GM21576 (cell line): ENCODE results near the gene SLC26A4.
A peak's percentile ranks its signal among the peaks of the same experiment; 100 is the strongest.

Source experiments
- ATAC-seq: cut with Tn5 transposase; IDR thresholded peaks from one replicate; pipeline ENCODE4 v1.9.1; 2021; ENCODE audit warnings: mild to moderate bottlenecking, moderate library complexity; ENCODE audit not compliant: unreplicated experiment

Gene SLC26A4

DNA sequence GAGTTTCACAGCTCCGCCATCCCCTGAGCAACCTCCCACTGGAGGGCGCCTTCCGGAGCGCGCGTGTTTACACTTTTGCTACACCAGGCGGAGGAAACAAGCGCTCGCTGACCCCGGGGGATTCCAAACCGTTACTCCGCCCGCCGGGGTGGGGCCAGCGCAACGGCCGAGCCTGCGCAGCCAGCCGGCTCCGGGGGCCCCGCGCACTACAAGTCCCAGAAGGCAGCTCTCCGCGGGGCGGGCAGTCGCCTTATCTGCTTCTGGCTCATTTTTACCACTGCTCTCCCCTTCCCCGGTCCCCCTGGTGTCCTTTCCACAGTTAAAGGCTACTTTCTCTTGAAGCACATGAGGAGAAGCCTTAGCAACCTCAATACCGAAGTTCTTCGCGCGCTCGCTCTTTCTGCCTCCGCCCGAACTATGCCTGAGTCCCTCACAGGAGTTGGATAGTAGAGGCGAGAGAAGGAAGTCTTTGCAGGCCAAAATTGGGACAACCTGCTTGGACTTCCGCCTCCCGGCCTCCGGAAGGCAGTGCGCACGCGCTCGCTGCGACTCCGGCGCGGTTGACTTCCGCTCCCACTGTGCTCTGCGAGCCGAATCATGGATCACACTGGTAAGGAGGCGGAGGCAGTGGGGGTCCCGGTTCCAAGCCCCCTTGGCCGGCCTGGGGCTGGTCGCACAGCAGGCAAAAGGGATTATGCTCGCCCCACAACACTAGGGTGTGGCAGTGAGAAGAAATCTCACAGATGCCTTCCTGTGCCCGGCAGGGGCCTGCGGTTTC is 83.1 kb downstream of the SLC26A4 start, which contains the start of gene CBLL1:
Gene CBLL1 (plus strand): TSS at position 576 of the 778 bp plus-strand sequence. CDS start 22 bp downstream, at position 598.
- ATAC-seq = peak; percentile 89

DNA sequence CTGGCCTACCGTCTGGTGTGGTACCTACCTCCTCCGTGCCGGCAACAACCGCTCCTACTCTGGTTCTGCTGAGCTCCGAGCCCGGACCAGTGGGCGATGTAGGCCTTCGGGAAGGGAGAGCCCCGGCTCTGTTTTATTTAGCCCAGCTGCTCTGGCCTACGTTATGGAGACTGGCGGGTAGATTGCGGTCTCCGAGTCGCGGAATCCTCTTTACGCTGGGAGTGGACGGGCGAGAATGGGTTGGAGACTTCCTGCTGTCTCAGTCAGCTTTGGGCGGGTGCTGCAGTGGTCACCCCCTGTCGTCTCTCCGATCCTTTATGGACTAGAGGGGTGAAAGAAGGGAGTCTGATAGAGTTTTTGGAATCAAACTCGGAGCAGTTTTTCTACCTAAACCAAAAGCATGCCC is 83.7 kb downstream of the SLC26A4 start:
- peak; percentile 30 for ATAC-seq

DNA sequence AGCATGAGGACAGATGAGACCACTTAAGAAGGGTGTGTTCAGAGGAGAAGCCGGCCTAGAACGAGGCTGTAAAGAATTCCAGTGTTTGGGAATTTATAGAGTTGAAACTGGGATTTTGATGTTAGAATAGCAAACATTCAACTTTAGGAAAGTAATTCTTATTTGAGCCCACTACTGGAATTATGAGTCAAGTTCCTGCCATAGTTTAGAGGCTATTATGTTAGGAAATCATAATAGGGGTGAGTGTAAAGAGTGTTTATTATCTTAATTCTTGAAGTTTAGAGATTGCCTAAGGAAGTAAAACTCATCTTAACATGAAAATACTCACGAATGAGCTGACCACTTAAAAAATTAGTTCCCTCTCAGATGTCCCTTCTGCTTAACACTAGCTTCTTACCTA is 85.4 kb downstream of the SLC26A4 start:
- ATAC-seq = no peak

DNA sequence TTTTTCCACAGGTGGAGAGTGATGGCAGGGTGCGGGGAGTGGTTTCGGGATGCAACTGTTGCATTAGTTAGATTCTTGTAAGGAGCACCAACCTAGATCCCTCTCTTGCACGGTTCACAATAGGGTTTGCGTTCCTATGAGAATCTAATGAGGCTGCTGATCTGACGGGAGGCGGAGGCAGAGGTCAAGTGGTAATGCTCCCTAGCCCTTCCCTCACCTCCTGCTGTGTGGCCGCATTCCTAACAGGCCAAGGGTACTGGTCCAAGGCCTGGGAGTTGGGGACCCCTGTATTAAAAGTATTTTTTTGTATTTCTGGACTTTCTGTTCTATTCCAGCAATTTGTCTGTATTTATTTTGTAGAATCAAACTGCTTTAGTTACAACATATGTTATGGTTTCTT is 90.5 kb downstream of the SLC26A4 start:
- ATAC-seq = no peak

DNA sequence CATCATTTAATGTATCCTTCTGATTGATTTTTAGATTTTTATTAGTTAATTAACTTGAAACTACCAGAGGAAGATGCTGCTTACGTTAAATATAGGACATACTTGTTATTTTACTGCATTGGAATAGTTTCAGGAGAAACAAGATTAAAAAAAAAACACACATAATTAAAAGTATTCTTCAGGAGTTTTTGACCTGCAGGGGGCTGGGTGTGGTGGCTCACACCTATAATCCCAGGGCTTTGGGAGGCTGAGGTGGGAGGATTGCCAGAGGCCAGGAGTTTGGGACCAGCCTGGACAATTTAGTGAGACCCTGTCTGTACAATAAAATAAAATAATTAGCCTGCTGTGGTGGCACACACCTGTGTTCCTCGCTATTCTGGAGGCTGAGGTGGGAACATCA is 94.0 kb downstream of the SLC26A4 start:
- no peak for ATAC-seq

DNA sequence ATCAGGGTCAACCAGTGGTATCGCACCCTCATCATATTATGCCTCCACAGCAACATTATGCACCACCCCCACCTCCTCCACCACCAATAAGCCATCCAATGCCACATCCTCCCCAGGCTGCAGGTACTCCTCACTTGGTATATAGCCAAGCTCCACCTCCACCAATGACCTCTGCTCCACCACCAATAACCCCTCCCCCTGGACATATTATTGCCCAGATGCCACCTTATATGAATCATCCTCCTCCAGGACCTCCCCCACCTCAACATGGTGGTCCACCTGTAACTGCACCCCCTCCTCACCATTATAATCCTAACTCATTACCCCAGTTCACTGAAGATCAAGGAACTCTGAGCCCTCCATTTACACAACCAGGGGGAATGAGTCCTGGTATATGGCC is 98.0 kb downstream of the SLC26A4 start:
- no peak for ATAC-seq

DNA sequence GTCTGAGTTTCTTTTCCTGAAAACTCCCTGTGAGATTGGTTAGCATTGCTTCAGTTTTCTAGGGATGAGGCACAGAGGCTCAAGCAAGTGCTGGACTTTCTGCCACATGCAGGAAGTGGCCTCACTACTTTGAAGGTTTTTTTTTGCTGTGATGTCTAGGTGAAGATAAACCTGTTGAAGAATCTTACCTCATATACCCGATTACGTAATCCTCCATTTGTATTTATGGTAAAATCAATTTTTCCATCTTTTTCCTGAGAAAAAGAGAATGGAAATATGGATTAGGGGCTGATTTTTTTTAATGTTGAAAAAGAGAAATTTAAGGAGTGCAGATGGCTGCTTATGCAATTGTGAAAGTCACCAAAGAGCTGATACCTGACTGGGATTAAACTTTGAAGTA is 106.8 kb downstream of the SLC26A4 start:
- ATAC-seq = no peak
